ENCODE measurements around the gene RTN4.

DNA sequence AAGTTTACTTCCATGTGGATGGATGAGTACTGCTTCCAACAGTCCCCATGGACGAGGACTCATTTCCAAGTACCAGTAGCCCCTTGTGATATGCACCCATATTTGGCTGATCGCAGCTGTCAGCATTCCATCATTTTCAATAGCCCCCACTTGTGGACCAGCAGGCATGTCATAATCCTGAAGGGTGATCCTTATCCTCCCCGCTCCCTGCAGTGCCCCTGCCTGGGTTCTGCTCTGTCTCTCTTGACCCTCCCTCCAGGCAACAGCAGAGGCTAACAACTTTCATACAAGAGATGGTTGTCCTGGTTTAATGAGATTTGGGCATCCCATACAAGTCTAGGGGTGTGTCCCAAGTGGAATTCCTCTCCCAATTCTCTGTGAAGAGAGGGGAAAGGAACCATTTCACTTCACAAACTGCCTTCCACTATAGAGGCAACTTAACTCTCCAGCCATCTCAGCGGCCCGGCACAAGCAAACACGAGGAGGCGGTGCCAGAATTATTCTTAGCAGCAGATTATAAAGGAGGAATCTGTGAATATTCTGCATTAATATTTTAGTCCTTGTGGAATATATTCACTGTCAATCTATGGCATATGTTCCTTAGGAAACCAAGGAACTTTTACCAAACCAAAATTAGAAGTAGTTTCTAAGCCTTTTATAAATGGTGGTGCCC lies 110.7 kb downstream of the RTN4 start:
- TF ChIP-seq CTCF (IDR thresholded peaks at IDR 0.05 in 8 of 11, conservative IDR thresholded peaks at IDR 0.05 in 3 of 11) (no peak), POLR2A (IDR thresholded peaks at IDR 0.05) (no peak)

Measured in spleen (tissue), 7 donors.